Ecto neural progenitor cell (in vitro differentiated cells): ENCODE results near the gene RAB3C.

Source experiments
- DNase-seq: peaks from one replicate; pipeline ENCODE4 v3.0.0-alpha.2; 2018; ENCODE audit warnings: low spot score

RAB3C gene

GRCh38 chr5:58886315-58887207 lies 303.7 kb downstream of the RAB3C start:
- DNase-seq: peak; percentile 72

GRCh38 chr5:58887311-58887710 lies 304.4 kb downstream of the RAB3C start:
- DNase-seq: no peak

- DNase-seq: no peak
Observed at GRCh38 chr5:58887721-58888409, 305.0 kb downstream of the RAB3C start.

- no peak for DNase-seq
Observed at GRCh38 chr5:58890265-58890664, 307.4 kb downstream of the RAB3C start.

- DNase-seq: no peak
Observed at GRCh38 chr5:58890701-58891085, 307.8 kb downstream of the RAB3C start.

GRCh38 chr5:58891086-58891970 lies 308.5 kb downstream of the RAB3C start:
- DNase-seq: peak; percentile 73

- DNase-seq: no peak
Observed at GRCh38 chr5:58891971-58892343, 309.1 kb downstream of the RAB3C start.

GRCh38 chr5:58893551-58893950 lies 310.7 kb downstream of the RAB3C start:
- no peak for DNase-seq

GRCh38 chr5:58898006-58898405 lies 315.1 kb downstream of the RAB3C start:
- no peak for DNase-seq

- DNase-seq: no peak
Observed at GRCh38 chr5:58898538-58898937, 315.7 kb downstream of the RAB3C start.

GRCh38 chr5:58901271-58901670 lies 318.4 kb downstream of the RAB3C start:
- no peak for DNase-seq

GRCh38 chr5:58902305-58902704 lies 319.4 kb downstream of the RAB3C start:
- DNase-seq: no peak

- no peak for DNase-seq
Observed at GRCh38 chr5:58902765-58903164, 319.9 kb downstream of the RAB3C start.

- no peak for DNase-seq
Observed at GRCh38 chr5:58904737-58905136, 321.9 kb downstream of the RAB3C start.

GRCh38 chr5:58905944-58906343 lies 323.1 kb downstream of the RAB3C start:
- DNase-seq: no peak
